Endodermal cell (in vitro differentiated cells): ENCODE results near the gene PRLH. TPM values are rescaled to one million over a fixed set of nuclear protein-coding genes. Genes with fewer than 3 reads are reported as not detected.
A peak's percentile ranks its signal among the peaks of the same experiment; 100 is the strongest.

Experiments used
- DNase-seq: peaks from one replicate; pipeline ENCODE4 v3.0.0-alpha.2; 2017
- H3K27ac ChIP-seq: 2 replicates; pipeline ENCODE4 v1.5.1; 2013; ENCODE audit warnings: mild to moderate bottlenecking, low read depth, low read length, moderate library complexity
- H3K27me3 ChIP-seq: 2 replicates; pipeline ENCODE4 v1.6.1; 2013; ENCODE audit warnings: mild to moderate bottlenecking, low read length, moderate library complexity; ENCODE audit not compliant: insufficient read depth, control insufficient read depth, poor library complexity, severe bottlenecking
- H3K36me3 ChIP-seq: 2 replicates; pipeline ENCODE4 v1.7.0; 2013; ENCODE audit warnings: mild to moderate bottlenecking, low read length, moderate library complexity; ENCODE audit not compliant: control insufficient read depth, insufficient read depth
- H3K4me1 ChIP-seq: one replicate; pipeline ENCODE4 v1.7.0; 2013; ENCODE audit warnings: low read length; ENCODE audit not compliant: control insufficient read depth, insufficient read depth
- H3K4me3 ChIP-seq: 2 replicates; pipeline ENCODE4 v1.5.1; 2013; ENCODE audit warnings: mild to moderate bottlenecking, low read length, moderate library complexity
- H3K9ac ChIP-seq: 2 replicates; pipeline ENCODE4 v1.6.1; 2013; ENCODE audit warnings: mild to moderate bottlenecking, low read length, moderate library complexity; ENCODE audit not compliant: poor library complexity, severe bottlenecking; ENCODE audit errors: extremely low read depth
- H3K9me3 ChIP-seq: 2 replicates; pipeline ENCODE4 v1.6.1; 2013; ENCODE audit warnings: mild to moderate bottlenecking, low read length, moderate library complexity; ENCODE audit not compliant: control insufficient read depth
- H3K27ac Mint-ChIP-seq: 2 replicates; pipeline ENCODE4 v1.8.0; 2020; ENCODE audit warnings: mixed read lengths
- H3K27me3 Mint-ChIP-seq: 2 replicates; pipeline ENCODE4 v1.8.0; 2021; ENCODE audit warnings: mild to moderate bottlenecking, mixed read lengths; ENCODE audit not compliant: insufficient read depth
- H3K36me3 Mint-ChIP-seq: 2 replicates; pipeline ENCODE4 v1.8.0; 2020; ENCODE audit warnings: low read depth, mixed read lengths
- H3K4me1 Mint-ChIP-seq: 2 replicates; pipeline ENCODE4 v1.8.0; 2020; ENCODE audit warnings: mixed read lengths
- H3K4me3 Mint-ChIP-seq: 2 replicates; pipeline ENCODE4 v1.8.0; 2020; ENCODE audit warnings: mild to moderate bottlenecking, moderate library complexity, mixed read lengths
- H3K9me3 Mint-ChIP-seq: 2 replicates; pipeline ENCODE4 v1.8.0; 2020; ENCODE audit warnings: mild to moderate bottlenecking, mixed read lengths
- CTCF ChIP-seq: fragments of 200-600 bp; sonication (generic); conservative IDR thresholded peaks from 2 replicates; pipeline ENCODE4 v1.5.0; 2021; ENCODE audit warnings: antibody characterized with exemption, mild to moderate bottlenecking
- WGBS, 2 experiments: methylation state at CpG; one replicate each; pipeline versions ENCODE4 v1.1.5 to v1.1.7; 2013; ENCODE audit warnings: missing lambda C conversion rate in 2 of 2, mixed read lengths in 1 of 2; ENCODE audit not compliant: insufficient coverage in 1 of 2, insufficient read length in 1 of 2; 5-methylcytosine and 5-hydroxymethylcytosine counted together
- total RNA-seq, 2 donors: library from RNA; stranded (reverse); fragmentation: NEBNext Ultra II Directional in 1 of 2; extraction: Animal tissue kit (Norgen Biotek cat#: 25700) in 1 of 2; gene quantifications; 2 replicates in 1 of 2; 3 replicates in 1 of 2; pipeline ENCODE4 v1.2.1, GENCODE V29; 2021

Gene PRLH
- total RNA-seq, 2 donors from 2014 or later: not detected

- peak; percentile 58 for DNase-seq
- Mint-ChIP-seq H3K27ac (peak overlapping the region; percentile 35), H3K36me3 (peaks cover 14% of the 10 kb centered on the region), H3K4me1 (peaks cover 74% of the 10 kb centered on the region), H3K4me3 (no peak overlapping the region), H3K9me3 (peaks cover 3% of the 10 kb centered on the region), H3K27me3 (no peaks in the 10 kb centered on the region)
- Histone ChIP-seq H3K27me3 (no peaks in the 10 kb centered on the region), H3K36me3 (peaks cover 31% of the 10 kb centered on the region), H3K27ac (no peak overlapping the region), H3K4me1 (peaks cover 37% of the 10 kb centered on the region), H3K4me3 (no peak overlapping the region), H3K9me3 (no peaks in the 10 kb centered on the region), H3K9ac (no peak overlapping the region)
- 84 to 93% methylated on average over 8 to 13 of the region's 13 CpGs for WGBS, 2 experiments
- no peak for TF ChIP-seq CTCF
Measured at GRCh38 chr2:237596520-237597195, 30.3 kb downstream of the PRLH start.

GRCh38 chr2:237597196-237598145 lies 31.1 kb downstream of the PRLH start:
- WGBS, 2 experiments: 90 to 94% methylated on average over 19 to 26 of the region's 29 CpGs
- no peaks in the 10 kb centered on the region for H3K27me3 Mint-ChIP-seq
- no peak overlapping the region for H3K4me3 Mint-ChIP-seq
- Histone ChIP-seq H3K9ac (no peak overlapping the region), H3K4me1 (peaks cover 38% of the 10 kb centered on the region), H3K36me3 (peaks cover 30% of the 10 kb centered on the region), H3K4me3 (no peak overlapping the region), H3K27ac (no peak overlapping the region), H3K27me3 (no peaks in the 10 kb centered on the region), H3K9me3 (no peaks in the 10 kb centered on the region)
- H3K9me3 Mint-ChIP-seq: peaks cover 3% of the 10 kb centered on the region
- H3K27ac Mint-ChIP-seq: peak overlapping the region; percentile 62
- peaks cover 14% of the 10 kb centered on the region for H3K36me3 Mint-ChIP-seq
- H3K4me1 Mint-ChIP-seq: peaks cover 78% of the 10 kb centered on the region
- DNase-seq: peak; percentile 54
- TF ChIP-seq CTCF: no peak

- peak; percentile 59 for DNase-seq
- H3K9me3 ChIP-seq: no peaks in the 10 kb centered on the region
- TF ChIP-seq CTCF: no peak
- H3K4me3 Mint-ChIP-seq: no peak overlapping the region
- H3K4me1 ChIP-seq: peaks cover 38% of the 10 kb centered on the region
- H3K36me3 Mint-ChIP-seq: peaks cover 14% of the 10 kb centered on the region
- peak overlapping the region; percentile 69 for H3K27ac Mint-ChIP-seq
- peaks cover 3% of the 10 kb centered on the region for H3K9me3 Mint-ChIP-seq
- H3K4me1 Mint-ChIP-seq: peaks cover 78% of the 10 kb centered on the region
- H3K36me3 ChIP-seq: peaks cover 18% of the 10 kb centered on the region
- H3K27me3 Mint-ChIP-seq: no peaks in the 10 kb centered on the region
- peak overlapping the region; percentile 44 for H3K4me3 ChIP-seq
- WGBS, 2 experiments: 85 to 91% methylated on average over 14 of the region's 14 CpGs
- no peaks in the 10 kb centered on the region for H3K27me3 ChIP-seq
- no peak overlapping the region for H3K27ac ChIP-seq
- H3K9ac ChIP-seq: no peak overlapping the region
Measured at GRCh38 chr2:237598468-237599208, 32.3 kb downstream of the PRLH start.
